H1 (cell line): ENCODE data around the gene GPSM1. TPM values are rescaled to one million over a fixed set of nuclear protein-coding genes. Genes with fewer than 3 reads are reported as not detected.

ENCODE experiments used
- CTCF ChIA-PET: fragments of 300-600 bp; sonication (Branson Sonifier 250); formaldehyde crosslinking; loops from one replicate; lab custom pipeline; 2021; ENCODE audit not compliant: partially characterized antibody; lab: Charles Lee
- POLR2A ChIA-PET: fragments of 300-600 bp; sonication (Branson Sonifier 250); formaldehyde crosslinking; loops from one replicate; lab custom pipeline; 2021; ENCODE audit warnings: inconsistent platforms; ENCODE audit not compliant: partially characterized antibody; lab: Charles Lee
- DNase-seq, 2 experiments: peaks; one replicate each; pipeline versions ENCODE4 v3.0.0 to v3.0.0-alpha.2; 2010 to 2022; ENCODE audit warnings: low spot score in 2 of 2, low read depth in 1 of 2, mixed read lengths in 1 of 2
- FAIRE-seq: peaks from 2 replicates; lab custom pipeline; 2011; peaks lifted over from hg19 to GRCh38; lab: Jason Lieb, UNC
- H2AFZ ChIP-seq: 2 replicates; pipeline ENCODE4 v1.8.1; 2012; ENCODE audit warnings: low read length, inconsistent platforms
- H2AK5ac ChIP-seq: 2 replicates; pipeline ENCODE4 v1.6.1; 2013; ENCODE audit warnings: low read depth, low read length
- H2BK120ac ChIP-seq: replicated peaks from 2 replicates; pipeline ENCODE3; 2013; ENCODE audit warnings: low read depth, low read length, inconsistent platforms
- H2BK12ac ChIP-seq: 2 replicates; pipeline ENCODE4 v1.6.1; 2013; ENCODE audit warnings: low read depth, low read length
- H2BK15ac ChIP-seq: 2 replicates; pipeline ENCODE4 v1.6.1; 2013; ENCODE audit warnings: low read length
- H2BK20ac ChIP-seq: 2 replicates; pipeline ENCODE4 v1.6.1; 2013; ENCODE audit warnings: low read length
- H2BK5ac ChIP-seq: 2 replicates; pipeline ENCODE4 v1.6.1; 2013; ENCODE audit warnings: low read depth, low read length
- H3K14ac ChIP-seq: 2 replicates; pipeline ENCODE4 v1.6.1; 2013; ENCODE audit warnings: inconsistent platforms; ENCODE audit not compliant: insufficient read length
- H3K18ac ChIP-seq: 2 replicates; pipeline ENCODE4 v1.6.1; 2013; ENCODE audit warnings: low read length; ENCODE audit errors: extremely low read depth
- H3K23ac ChIP-seq: 2 replicates; pipeline ENCODE4 v1.6.1; 2013; ENCODE audit warnings: inconsistent platforms; ENCODE audit not compliant: insufficient read length
- H3K23me2 ChIP-seq: 2 replicates; pipeline ENCODE4 v1.6.1; 2013; ENCODE audit warnings: low read depth, low read length
- H3K27ac ChIP-seq: 2 replicates; pipeline ENCODE4 v1.6.1; 2011; ENCODE audit warnings: low read depth, low read length, inconsistent platforms
- H3K27me3 ChIP-seq, 4 experiments: replicated peaks in 1 of 4; 1 replicate in 1 of 4; 2 replicates in 3 of 4; pipeline versions ENCODE4 v1.6.1 to v1.8.1; 2011 to 2013; ENCODE audit warnings: low read length in 3 of 4, mild to moderate bottlenecking in 3 of 4, inconsistent platforms in 2 of 4, mixed read lengths in 2 of 4, moderate library complexity in 1 of 4; ENCODE audit not compliant: control insufficient read depth in 3 of 4, insufficient read depth in 3 of 4; ENCODE audit errors: extremely low read depth in 1 of 4
- H3K36me3 ChIP-seq, 4 experiments: 2 replicates each; pipeline versions ENCODE4 v1.6.1 to v1.8.1; 2011 to 2013; ENCODE audit warnings: mild to moderate bottlenecking in 4 of 4, low read length in 3 of 4, moderate library complexity in 2 of 4, control low read depth in 1 of 4, inconsistent platforms in 1 of 4; ENCODE audit not compliant: insufficient read depth in 4 of 4, control insufficient read depth in 2 of 4
- H3K4ac ChIP-seq: replicated peaks from 2 replicates; pipeline ENCODE3; 2013; ENCODE audit warnings: low read length, low read depth, mixed read lengths, inconsistent platforms; ENCODE audit not compliant: insufficient read length
- H3K4me1 ChIP-seq, 4 experiments: replicated peaks in 1 of 4; 1 replicate in 1 of 4; 2 replicates in 3 of 4; pipeline versions ENCODE4 v1.6.1 to v1.8.1; 2011 to 2013; ENCODE audit warnings: low read length in 3 of 4, inconsistent platforms in 2 of 4, mixed read lengths in 1 of 4; ENCODE audit not compliant: insufficient read depth in 4 of 4, control insufficient read depth in 3 of 4
- H3K4me2 ChIP-seq, 2 experiments: 2 replicates each; pipeline versions ENCODE4 v1.6.1 to v1.8.1; 2011 to 2013; ENCODE audit warnings: low read depth in 2 of 2, low read length in 2 of 2, control low read depth in 1 of 2, inconsistent platforms in 1 of 2, mild to moderate bottlenecking in 1 of 2; ENCODE audit not compliant: insufficient read depth in 1 of 2
- H3K4me3 ChIP-seq, 4 experiments: fragments of 200-600, 300-600 bp in 1 of 4; sonication (generic), shearing (Covaris generic), sonication (Bioruptor Twin) in 1 of 4; 2 replicates each; pipeline versions ENCODE4 v1.5.1 to v1.8.1; 2011 to 2016; ENCODE audit warnings: low read length in 4 of 4, low read depth in 3 of 4, control low read depth in 2 of 4, inconsistent platforms in 2 of 4, mild to moderate bottlenecking in 2 of 4, mixed read lengths in 1 of 4, moderate library complexity in 1 of 4; ENCODE audit not compliant: insufficient read depth in 2 of 4; ENCODE audit errors: extremely low read depth in 1 of 4
- H3K56ac ChIP-seq: replicated peaks from 2 replicates; pipeline ENCODE3; 2013; ENCODE audit warnings: low read depth, mild to moderate bottlenecking, mixed read lengths, low read length, inconsistent platforms; ENCODE audit not compliant: insufficient read length
- H3K79me1 ChIP-seq: 2 replicates; pipeline ENCODE4 v1.6.1; 2013; ENCODE audit warnings: low read depth, low read length, control low read depth
- H3K79me2 ChIP-seq, 2 experiments: 2 replicates each; pipeline versions ENCODE4 v1.6.1 to v1.8.1; 2012 to 2013; ENCODE audit warnings: low read length in 2 of 2, mild to moderate bottlenecking in 2 of 2, inconsistent platforms in 1 of 2; ENCODE audit not compliant: insufficient read depth in 2 of 2, control insufficient read depth in 1 of 2
- H3K9ac ChIP-seq, 4 experiments: replicated peaks in 1 of 4; 1 replicate in 1 of 4; 2 replicates in 3 of 4; pipeline versions ENCODE4 v1.6.1 to v1.8.1; 2011 to 2013; ENCODE audit warnings: low read depth in 3 of 4, low read length in 3 of 4, control low read depth in 2 of 4, mild to moderate bottlenecking in 2 of 4, moderate library complexity in 2 of 4, inconsistent platforms in 1 of 4; ENCODE audit errors: extremely low read depth in 1 of 4
- H3K9me3 ChIP-seq, 2 experiments: 2 replicates each; pipeline versions ENCODE4 v1.6.1 to v1.8.1; 2012 to 2013; ENCODE audit warnings: mild to moderate bottlenecking in 2 of 2, moderate library complexity in 2 of 2, control low read depth in 1 of 2, inconsistent platforms in 1 of 2, low read depth in 1 of 2, low read length in 1 of 2, mixed read lengths in 1 of 2; ENCODE audit not compliant: insufficient read depth in 2 of 2
- H4K20me1 ChIP-seq, 2 experiments: replicated peaks in 1 of 2; 2 replicates each; pipeline versions ENCODE3 to v1.8.1; 2011 to 2013; ENCODE audit warnings: inconsistent platforms in 2 of 2, low read length in 2 of 2, mild to moderate bottlenecking in 1 of 2; ENCODE audit not compliant: insufficient read depth in 2 of 2, control insufficient read depth in 1 of 2
- H4K5ac ChIP-seq: 2 replicates; pipeline ENCODE4 v1.6.1; 2013; ENCODE audit warnings: low read length, low read depth, mixed read lengths, inconsistent platforms; ENCODE audit not compliant: insufficient read length
- H4K8ac ChIP-seq: 2 replicates; pipeline ENCODE4 v1.8.0; 2013; ENCODE audit warnings: mild to moderate bottlenecking, moderate library complexity, low read length, inconsistent platforms; ENCODE audit not compliant: insufficient read depth; ENCODE audit errors: extremely low read depth
- H4K91ac ChIP-seq: replicated peaks from 2 replicates; pipeline ENCODE3; 2013; ENCODE audit warnings: low read length, mixed read lengths, inconsistent platforms; ENCODE audit not compliant: insufficient read length
- RAD21 ChIP-seq, 2 experiments: IDR thresholded peaks in 1 of 2; conservative IDR thresholded peaks in 1 of 2; 2 replicates each; pipeline ENCODE4 v1.6.1; 2011; ENCODE audit warnings: low read depth in 2 of 2, low read length in 2 of 2, improper control_type of control experiment in 1 of 2, inconsistent platforms in 1 of 2, mild to moderate bottlenecking in 1 of 2, moderate library complexity in 1 of 2
- WGBS, 2 experiments: shearing (Covaris generic) in 1 of 2; methylation state at CpG; one replicate each; pipeline versions ENCODE4 v1.1.6 to v1.1.7; 2013 to 2015; ENCODE audit warnings: low lambda C conversion rate in 2 of 2, mixed read lengths in 2 of 2, inconsistent platforms in 1 of 2, low coverage in 1 of 2, missing lambda C conversion rate in 1 of 2; ENCODE audit not compliant: insufficient replicate concordance in 2 of 2, insufficient coverage in 1 of 2, insufficient read length in 1 of 2; ENCODE audit errors: extremely low coverage in 1 of 2, missing lambda C conversion rate in 1 of 2; 5-methylcytosine and 5-hydroxymethylcytosine counted together
- polyA plus RNA-seq, 7 experiments: library from polyadenylated mRNA; depleted of rRNA in 3 of 7; stranded (reverse) in 5 of 7; unstranded in 2 of 7; fragments of >200 nt in 5 of 7; fragments of 200-250 nt in 2 of 7; gene quantifications; 1 replicate in 5 of 7; 2 replicates in 1 of 7; 4 replicates in 1 of 7; pipeline versions ENCODE4 v1.2.1 to v1.2.3, GENCODE V29; 2011 to 2013; ENCODE audit warnings: missing spikeins in 2 of 7, mixed read lengths in 2 of 7
- total RNA-seq: library from RNA; stranded (reverse); fragmentation: NEBNext Ultra II Directional; extraction: Animal tissue kit (Norgen Biotek cat#: 25700); gene quantifications from 2 replicates; pipeline ENCODE4 v1.2.1, GENCODE V29; 2021

GPSM1 gene
- total and polyA plus RNA-seq, 2 of the 8 experiments (the other 6 are each of a cell fraction or from before 2014, with no cell fraction given) = 12.8 to 18.0 TPM

- no peak for DNase-seq
- Histone ChIP-seq H2BK5ac (no peak overlapping the region), H3K79me1 (no peaks in the 10 kb centered on the region), H3K9ac (no peak overlapping the region), H3K4ac (no peak overlapping the region), H3K27ac (no peak overlapping the region), H3K56ac (no peak overlapping the region), H2BK12ac (no peak overlapping the region), H3K27me3 (no peaks in the 10 kb centered on the region; a peak in 2 of 7 replicates), H3K14ac (no peak overlapping the region), H3K79me2 (no peaks in the 10 kb centered on the region), H3K4me2 (no peak overlapping the region), H3K4me3 (no peak overlapping the region), H3K36me3 (no peaks in the 10 kb centered on the region; a peak in 1 of 8 replicates), H3K23me2 (no peaks in the 10 kb centered on the region), H2BK20ac (no peak overlapping the region), H2BK15ac (no peak overlapping the region), H3K23ac (no peak overlapping the region), H4K91ac (no peak overlapping the region), H4K8ac (no peak overlapping the region), H3K18ac (no peak overlapping the region), H2BK120ac (no peak overlapping the region), H2AK5ac (no peak overlapping the region), H3K4me1 (no peaks in the 10 kb centered on the region), H4K5ac (no peak overlapping the region), H2AFZ (no peak overlapping the region), H3K9me3 (no peaks in the 10 kb centered on the region), H4K20me1 (peaks cover 0 to 3% of the 10 kb centered on the region in 2 experiments)
- no peak for FAIRE-seq
- no peak for TF ChIP-seq RAD21 (IDR thresholded peaks at IDR 0.05 in 1 of 2, conservative IDR thresholded peaks at IDR 0.05 in 1 of 2; ENCODE audit: low read depth in 2 of 2, low read length in 2 of 2)
- CTCF ChIA-PET = interaction anchor here (0.7 to 1.6 kb wide), 4 partner anchors 10 to 43 kb away, joined by 3 to 7 read pairs (median 4); no protein-coding TSS in a partner anchor
- POLR2A ChIA-PET = interaction anchor here (1.8 to 15.8 kb wide), 3 partner anchors 11 to 37 kb away, joined by 4 to 137 read pairs (median 10); partner anchors contain the start of gene CARD9
- 90% methylated on average over 43 of the region's 54 CpGs; no CpG with 5 or more reads in 1 of the 2 experiments for WGBS, 2 experiments
Observed at GRCh38 chr9:136355616-136356557, 28.5 kb downstream of the GPSM1 start.
